ENCODE measurements around the gene GPR152. TPM values are rescaled to one million over a fixed set of nuclear protein-coding genes. Genes with fewer than 3 reads are reported as not detected.
"Not testable (repeated sequence)": the region's sequence is repeated elsewhere in the genome, so short reads cannot be mapped to it uniquely, and the experiment has no call there.

The GPR152 gene
- total and polyA plus RNA-seq, 2 of the 8 experiments (the other 6 are each of a cell fraction or from before 2014, with no cell fraction given), result not detected

DNA sequence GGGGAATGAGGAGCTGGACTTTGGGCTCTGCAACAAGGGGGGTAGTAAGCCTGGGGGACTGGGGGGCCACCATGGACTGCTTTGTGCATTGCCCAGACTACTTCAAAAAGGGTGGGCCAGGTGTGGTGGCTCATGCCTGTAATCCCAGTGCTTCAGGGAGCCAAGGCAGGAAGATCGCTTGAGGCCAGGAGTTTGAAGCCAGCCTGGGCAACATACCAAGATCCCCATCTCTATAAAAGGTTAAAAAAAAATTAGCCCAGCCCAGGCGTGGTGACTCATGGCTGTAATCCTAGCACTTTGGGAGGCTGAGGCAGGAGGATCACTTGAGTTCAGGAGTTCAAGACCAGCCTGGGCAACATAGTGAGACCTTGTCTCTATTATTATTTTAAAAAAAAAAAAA is 13.0 kb upstream of the GPR152 start:
- H3K4ac ChIP-seq (replicated peaks; ENCODE audit: insufficient read length, low read depth, low read length); H3K79me2 ChIP-seq (ENCODE audit: control insufficient read depth in 1 of 2, insufficient read depth in 2 of 2, low read length in 2 of 2); H3K56ac ChIP-seq (replicated peaks; ENCODE audit: insufficient read length, low read depth, low read length); H3K79me1 ChIP-seq (ENCODE audit: low read depth, low read length); H2BK12ac ChIP-seq (ENCODE audit: low read depth, low read length); H4K8ac ChIP-seq (ENCODE audit: extremely low read depth, insufficient read depth, low read length); H2AFZ ChIP-seq (ENCODE audit: low read length); H2AK5ac ChIP-seq (ENCODE audit: low read depth, low read length); H3K9me3 ChIP-seq (ENCODE audit: insufficient read depth in 2 of 2, low read depth in 1 of 2, low read length in 1 of 2); H4K5ac ChIP-seq (ENCODE audit: insufficient read length, low read depth, low read length); FAIRE-seq; H3K27ac ChIP-seq (ENCODE audit: low read depth, low read length); H3K27me3 ChIP-seq (replicated peaks in 1 of 4; ENCODE audit: control insufficient read depth in 3 of 4, extremely low read depth in 1 of 4, insufficient read depth in 3 of 4, low read length in 3 of 4); H3K18ac ChIP-seq (ENCODE audit: extremely low read depth, low read length); H3K23ac ChIP-seq (ENCODE audit: insufficient read length); H2BK15ac ChIP-seq (ENCODE audit: low read length); DNase-seq (ENCODE audit: low read depth in 1 of 2, low spot score in 2 of 2); H4K91ac ChIP-seq (replicated peaks; ENCODE audit: insufficient read length, low read length); H2BK20ac ChIP-seq (ENCODE audit: low read length); H3K23me2 ChIP-seq (ENCODE audit: low read depth, low read length); H4K20me1 ChIP-seq (replicated peaks in 1 of 2; ENCODE audit: control insufficient read depth in 1 of 2, insufficient read depth in 2 of 2, low read length in 2 of 2); H3K36me3 ChIP-seq (ENCODE audit: control insufficient read depth in 2 of 4, insufficient read depth in 4 of 4, low read length in 3 of 4); H3K14ac ChIP-seq (ENCODE audit: insufficient read length); H2BK120ac ChIP-seq (replicated peaks; ENCODE audit: low read depth, low read length): not testable (repeated sequence)
- Histone ChIP-seq H3K4me1 (replicated peaks in 1 of 4; ENCODE audit: control insufficient read depth in 3 of 4, insufficient read depth in 4 of 4, low read length in 3 of 4) (peaks cover 2 to 14% (median 6%) of the 10 kb centered on the region in 4 experiments; a peak in 6 of 7 replicates), H3K4me2 (ENCODE audit: insufficient read depth in 1 of 2, low read depth in 2 of 2, low read length in 2 of 2) (peak overlapping the region; percentile 70 to 82), H2BK5ac (ENCODE audit: low read depth, low read length) (peak overlapping the region; percentile 93), H3K9ac (replicated peaks in 1 of 4; ENCODE audit: extremely low read depth in 1 of 4, low read depth in 3 of 4, low read length in 3 of 4) (peak overlapping the region in 1 of 4 experiments; percentile 69; a peak in 2 of 7 replicates), H3K4me3 (ENCODE audit: extremely low read depth in 1 of 4, insufficient read depth in 2 of 4, low read depth in 3 of 4, low read length in 4 of 4) (peak overlapping the region; percentile 76 to 92 (median 85); a peak in 7 of 8 replicates)
- ChIA-PET CTCF (ENCODE audit: partially characterized antibody) (interaction anchor here (0.6 to 1.6 kb wide), 7 partner anchors 27 to 892 kb away, joined by 3 to 6 read pairs (median 3); partner anchors contain the start of gene PPP1CA), POLR2A (ENCODE audit: partially characterized antibody) (interaction anchor here (0.6 to 1.9 kb wide), 18 partner anchors 9 to 74 kb away, joined by 3 to 15 read pairs (median 4); partner anchors contain the start of genes AIP, CDK2AP2, GPR152 and PPP1CA)
- 83% methylated on average over 2 of the region's 2 CpGs; no CpG with 5 or more reads in 1 of the 2 experiments for WGBS, 2 experiments (ENCODE audit: extremely low coverage in 1 of 2, insufficient coverage in 1 of 2, insufficient read length in 1 of 2, insufficient replicate concordance in 2 of 2, low coverage in 1 of 2, low lambda C conversion rate in 2 of 2, missing lambda C conversion rate in 1 of 2)

All from H1 (cell line).